Measurements from ENCODE around the gene LTO1.

LTO1 gene

DNA sequence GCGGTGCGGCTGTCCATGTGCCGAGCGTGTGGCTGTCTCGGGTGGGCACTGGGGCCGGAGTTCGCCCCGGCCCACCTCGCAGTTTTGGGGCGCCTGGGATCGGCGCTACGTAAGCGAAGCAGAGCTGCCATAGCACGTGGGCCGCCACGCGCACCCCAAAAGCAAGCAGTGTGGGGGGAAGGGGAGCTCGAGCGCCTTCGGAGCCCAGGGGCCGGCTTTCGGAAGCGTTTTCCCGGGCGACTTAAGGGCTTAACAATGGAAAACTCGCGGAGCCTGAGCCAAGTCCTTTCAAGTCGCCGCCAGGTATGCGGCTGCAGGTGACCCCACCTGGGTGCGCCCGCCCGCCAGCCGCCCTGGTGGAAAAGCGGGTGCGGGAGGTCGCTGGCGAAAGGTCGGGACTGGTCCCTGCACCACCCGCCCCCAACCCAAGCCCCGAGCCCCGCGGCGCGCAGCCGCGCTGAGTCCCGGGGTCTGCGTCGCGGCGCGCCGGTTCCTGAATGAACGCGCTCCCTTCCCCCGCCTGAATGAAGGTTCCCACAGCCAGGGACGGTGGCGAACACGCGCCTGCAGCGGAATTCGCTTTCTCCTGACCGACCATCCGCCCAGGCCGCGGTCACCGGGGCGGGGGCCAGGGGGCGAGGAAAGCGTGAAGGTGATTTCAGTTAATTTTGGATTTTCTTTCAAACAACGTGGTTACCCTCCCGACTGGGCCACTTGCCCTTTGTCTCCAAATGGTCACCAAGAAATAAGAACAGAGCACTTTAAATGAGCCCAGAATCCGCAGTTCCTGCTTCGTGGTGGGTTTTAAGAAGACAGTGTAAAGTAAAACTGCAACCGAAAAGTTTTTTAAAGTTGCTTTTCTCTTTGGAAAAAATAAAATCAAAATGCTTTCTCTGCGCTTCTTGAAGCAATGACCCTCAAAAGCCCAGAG, 36.9 kb downstream of the LTO1 start:
- no peaks in the 10 kb centered on the region for H3K27me3 ChIP-seq (ENCODE audit: insufficient read depth, low read length)
- peaks cover 35% of the 10 kb centered on the region for H3K79me2 ChIP-seq (ENCODE audit: control insufficient read depth, insufficient read depth, low read length, unreplicated experiment)
- peak overlapping the region; percentile 80 for H3K27ac ChIP-seq (ENCODE audit: low read depth, low read length)
- peak overlapping the region; percentile 98 for H3K4me3 ChIP-seq (ENCODE audit: low read depth, low read length)
- peaks cover 19% of the 10 kb centered on the region for H3K4me1 ChIP-seq (ENCODE audit: control insufficient read depth, insufficient read depth, low read length, unreplicated experiment)
- H3K36me3 ChIP-seq (ENCODE audit: insufficient read depth, low read length) = peaks cover 5% of the 10 kb centered on the region; the same call in 1 of the 2 replicates
- H2AFZ ChIP-seq (ENCODE audit: low read length, unreplicated experiment) = peak overlapping the region; percentile 72

DNA sequence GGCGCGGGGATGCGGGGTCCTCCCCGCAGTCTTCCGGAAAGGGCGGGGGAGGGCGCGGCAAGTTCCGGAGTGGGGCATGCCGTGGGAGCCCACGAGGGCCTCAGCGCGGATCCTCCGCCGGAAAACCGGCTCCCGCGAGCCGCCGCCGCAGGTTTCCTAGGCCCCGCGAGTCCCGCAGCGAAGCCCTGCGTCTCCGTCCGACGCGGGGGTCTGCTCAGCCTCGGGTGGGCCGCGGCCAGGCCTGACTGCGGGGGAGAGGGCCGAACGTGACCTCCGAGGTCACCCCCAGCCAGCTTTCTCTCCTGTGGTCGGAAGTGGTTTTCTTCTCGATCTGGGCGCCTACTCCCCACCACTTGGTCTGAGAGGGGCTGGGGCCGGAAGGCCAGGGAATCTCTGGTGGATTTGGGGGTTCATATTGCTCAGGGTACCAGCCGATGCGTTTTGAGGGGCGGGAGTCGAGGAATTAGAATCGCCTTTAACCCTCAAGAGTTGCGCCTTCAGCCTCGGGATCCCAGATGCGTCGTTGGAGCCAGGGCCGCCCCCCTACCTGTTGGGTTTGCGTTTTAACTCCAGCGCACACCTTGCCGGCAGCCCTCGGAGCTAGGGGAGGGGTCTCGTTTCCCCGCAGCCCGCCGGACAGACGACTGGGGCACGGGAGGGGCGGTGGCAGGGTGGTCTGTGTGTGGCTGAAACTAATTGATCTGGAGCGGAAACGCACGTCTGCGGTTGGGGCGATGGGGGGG, 37.8 kb downstream of the LTO1 start:
- Histone ChIP-seq H3K27me3 (ENCODE audit: insufficient read depth, low read length) (no peaks in the 10 kb centered on the region), H3K4me1 (ENCODE audit: control insufficient read depth, insufficient read depth, low read length, unreplicated experiment) (peaks cover 19% of the 10 kb centered on the region), H3K36me3 (ENCODE audit: insufficient read depth, low read length) (no peaks in the 10 kb centered on the region), H3K4me3 (ENCODE audit: low read depth, low read length) (peak overlapping the region; percentile 98), H3K27ac (ENCODE audit: low read depth, low read length) (0 out of 2 replicates have a peak overlapping the region, but pooled peaks have one; percentile 42), H3K79me2 (ENCODE audit: control insufficient read depth, insufficient read depth, low read length, unreplicated experiment) (peaks cover 27% of the 10 kb centered on the region), H2AFZ (ENCODE audit: low read length, unreplicated experiment) (peak overlapping the region; percentile 59)

GRCh38 chr11:69636512-69637197, 38.5 kb downstream of the LTO1 start:
- H3K4me1 ChIP-seq (ENCODE audit: control insufficient read depth, insufficient read depth, low read length, unreplicated experiment) = peaks cover 19% of the 10 kb centered on the region
- H3K27ac ChIP-seq (ENCODE audit: low read depth, low read length) = peak overlapping the region; percentile 42
- peak overlapping the region; percentile 84 for H2AFZ ChIP-seq (ENCODE audit: low read length, unreplicated experiment)
- H3K79me2 ChIP-seq (ENCODE audit: control insufficient read depth, insufficient read depth, low read length, unreplicated experiment) = peaks cover 21% of the 10 kb centered on the region
- H3K27me3 ChIP-seq (ENCODE audit: insufficient read depth, low read length) = no peaks in the 10 kb centered on the region
- peak overlapping the region; percentile 98 for H3K4me3 ChIP-seq (ENCODE audit: low read depth, low read length)
- H3K36me3 ChIP-seq (ENCODE audit: insufficient read depth, low read length) = no peaks in the 10 kb centered on the region

DNA sequence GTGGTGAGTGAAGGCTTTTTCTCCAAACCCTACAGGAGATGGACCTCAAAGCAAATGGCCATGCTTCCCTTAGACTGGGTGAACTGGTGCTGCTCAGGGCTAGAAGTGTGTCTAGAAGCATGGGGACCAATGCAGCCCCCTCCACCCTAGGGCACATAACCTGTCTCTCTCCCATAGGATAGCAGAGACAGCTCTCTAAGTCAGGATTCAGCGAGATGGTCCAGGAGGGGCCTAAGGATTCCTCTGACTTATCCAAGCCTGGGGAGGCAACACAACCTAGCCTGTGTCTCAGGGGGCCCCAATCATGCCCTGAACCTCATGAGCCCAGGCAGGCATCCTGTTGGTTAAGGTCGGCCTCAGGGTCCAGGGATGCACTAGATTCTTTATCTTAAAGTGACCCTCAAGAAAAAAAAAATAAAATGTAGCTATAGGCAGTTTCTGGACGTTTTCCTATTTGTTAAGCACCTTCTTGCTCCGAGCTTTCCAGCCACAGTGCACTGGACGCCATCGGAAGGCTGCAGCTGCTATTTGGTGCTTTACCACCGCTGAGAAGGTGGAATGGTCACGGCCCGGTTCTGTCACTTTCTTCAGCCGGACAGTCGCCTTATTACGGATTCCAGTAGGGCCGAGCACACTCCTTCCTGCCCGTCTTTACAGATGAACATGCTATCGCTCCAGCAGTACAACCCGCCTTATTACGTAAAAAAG, 39.2 kb downstream of the LTO1 start:
- peaks cover 19% of the 10 kb centered on the region for H3K4me1 ChIP-seq (ENCODE audit: control insufficient read depth, insufficient read depth, low read length, unreplicated experiment)
- peak overlapping the region; percentile 98 for H3K4me3 ChIP-seq (ENCODE audit: low read depth, low read length)
- H2AFZ ChIP-seq (ENCODE audit: low read length, unreplicated experiment) = peak overlapping the region; percentile 84
- no peak overlapping the region for H3K27ac ChIP-seq (ENCODE audit: low read depth, low read length)
- no peaks in the 10 kb centered on the region for H3K36me3 ChIP-seq (ENCODE audit: insufficient read depth, low read length)
- no peaks in the 10 kb centered on the region for H3K27me3 ChIP-seq (ENCODE audit: insufficient read depth, low read length)
- H3K79me2 ChIP-seq (ENCODE audit: control insufficient read depth, insufficient read depth, low read length, unreplicated experiment) = peaks cover 14% of the 10 kb centered on the region

DNA sequence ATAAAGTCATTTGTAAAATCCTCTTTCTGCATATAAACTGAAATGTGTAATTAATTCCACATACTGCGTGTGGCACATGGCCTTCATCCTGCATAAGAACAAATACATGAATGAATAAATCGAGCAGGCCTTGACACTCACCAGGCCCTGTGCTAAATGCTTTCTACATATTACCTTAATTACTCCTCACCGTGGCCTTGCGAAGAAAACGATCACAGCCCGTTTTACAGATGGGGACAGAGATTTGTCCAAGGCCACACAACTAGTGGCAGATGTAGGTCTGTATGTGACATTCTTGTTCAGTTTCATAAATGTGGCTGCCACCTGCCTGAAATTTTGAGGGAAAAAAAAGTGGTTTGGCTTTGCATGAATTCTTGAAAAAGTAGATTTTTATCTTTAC, 40.0 kb downstream of the LTO1 start:
- Histone ChIP-seq H2AFZ (ENCODE audit: low read length, unreplicated experiment) (no peak overlapping the region), H3K27me3 (ENCODE audit: insufficient read depth, low read length) (no peaks in the 10 kb centered on the region), H3K27ac (ENCODE audit: low read depth, low read length) (no peak overlapping the region), H3K4me3 (ENCODE audit: low read depth, low read length) (no peak overlapping the region), H3K36me3 (ENCODE audit: insufficient read depth, low read length) (no peaks in the 10 kb centered on the region), H3K79me2 (ENCODE audit: control insufficient read depth, insufficient read depth, low read length, unreplicated experiment) (peaks cover 7% of the 10 kb centered on the region), H3K4me1 (ENCODE audit: control insufficient read depth, insufficient read depth, low read length, unreplicated experiment) (peaks cover 19% of the 10 kb centered on the region)

DNA sequence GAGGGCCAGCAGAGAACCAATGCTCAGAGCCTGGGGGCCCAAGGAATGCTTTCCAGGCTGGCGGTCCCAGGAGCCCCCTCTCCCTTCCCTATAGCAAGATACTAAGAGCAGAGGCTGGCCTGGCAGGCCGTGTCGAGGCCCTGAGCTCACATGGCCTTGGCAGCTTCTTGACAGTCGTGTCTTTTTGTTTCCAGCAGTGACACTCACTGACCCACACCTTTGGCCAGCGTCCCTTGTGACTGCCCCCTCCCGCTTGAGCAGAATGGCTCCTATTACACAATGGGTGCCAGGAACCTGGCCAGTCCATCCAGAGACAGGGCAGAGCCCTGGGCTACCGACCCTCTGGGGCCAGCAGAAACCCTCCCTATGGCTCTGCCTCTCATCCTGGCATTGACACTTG, 40.6 kb downstream of the LTO1 start:
- peaks cover 1% of the 10 kb centered on the region for H3K79me2 ChIP-seq (ENCODE audit: control insufficient read depth, insufficient read depth, low read length, unreplicated experiment)
- H3K4me1 ChIP-seq (ENCODE audit: control insufficient read depth, insufficient read depth, low read length, unreplicated experiment) = peaks cover 19% of the 10 kb centered on the region
- H3K36me3 ChIP-seq (ENCODE audit: insufficient read depth, low read length) = no peaks in the 10 kb centered on the region
- H3K4me3 ChIP-seq (ENCODE audit: low read depth, low read length) = no peak overlapping the region
- H3K27me3 ChIP-seq (ENCODE audit: insufficient read depth, low read length) = no peaks in the 10 kb centered on the region
- no peak overlapping the region for H2AFZ ChIP-seq (ENCODE audit: low read length, unreplicated experiment)
- no peak overlapping the region for H3K27ac ChIP-seq (ENCODE audit: low read depth, low read length)

DNA sequence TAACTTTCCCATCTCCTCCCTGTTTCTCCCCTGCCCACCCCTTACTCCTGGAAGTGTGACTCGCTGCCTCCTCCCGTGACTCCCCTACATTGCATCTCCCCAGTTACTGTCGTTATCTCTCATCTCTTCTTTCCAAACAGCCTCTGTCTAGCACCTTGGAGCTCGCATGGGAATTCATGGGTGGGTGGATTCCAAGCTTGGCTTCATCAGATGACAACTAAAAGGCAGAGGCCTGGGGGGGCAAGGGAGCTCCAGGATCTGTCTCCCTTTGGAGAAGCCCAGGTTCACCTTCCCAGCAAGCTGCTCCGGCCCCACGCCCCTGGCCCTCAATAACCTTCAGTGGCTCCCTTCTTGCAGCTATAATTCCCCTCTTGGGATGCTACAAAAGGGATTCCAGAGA, 41.1 kb downstream of the LTO1 start:
- H2AFZ ChIP-seq (ENCODE audit: low read length, unreplicated experiment) = no peak overlapping the region
- no peaks in the 10 kb centered on the region for H3K79me2 ChIP-seq (ENCODE audit: control insufficient read depth, insufficient read depth, low read length, unreplicated experiment)
- H3K36me3 ChIP-seq (ENCODE audit: insufficient read depth, low read length) = no peaks in the 10 kb centered on the region
- H3K4me1 ChIP-seq (ENCODE audit: control insufficient read depth, insufficient read depth, low read length, unreplicated experiment) = peaks cover 19% of the 10 kb centered on the region
- no peak overlapping the region for H3K4me3 ChIP-seq (ENCODE audit: low read depth, low read length)
- H3K27me3 ChIP-seq (ENCODE audit: insufficient read depth, low read length) = no peaks in the 10 kb centered on the region
- H3K27ac ChIP-seq (ENCODE audit: low read depth, low read length) = no peak overlapping the region

DNA sequence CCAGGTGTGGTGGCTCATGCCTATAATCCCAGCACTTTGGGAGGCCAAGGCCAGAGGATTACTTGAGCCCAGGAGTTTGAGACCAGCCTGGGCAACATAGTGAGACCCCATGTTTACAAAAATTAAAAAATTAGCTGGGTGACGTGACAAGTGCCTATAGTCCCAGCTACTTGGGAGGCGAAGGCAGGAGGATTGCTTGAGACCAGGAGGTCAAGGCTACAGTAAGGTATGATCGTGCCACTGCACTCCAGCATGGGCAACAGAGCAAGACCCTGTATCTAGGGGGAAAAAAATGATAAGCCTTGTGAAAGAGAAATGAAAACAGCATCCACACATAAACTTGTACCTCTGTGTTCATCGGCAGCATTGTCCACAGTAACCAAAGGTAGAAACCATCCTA, 42.3 kb downstream of the LTO1 start:
- peaks cover 19% of the 10 kb centered on the region for H3K4me1 ChIP-seq (ENCODE audit: control insufficient read depth, insufficient read depth, low read length, unreplicated experiment)
- H3K27ac ChIP-seq (ENCODE audit: low read depth, low read length) = no peak overlapping the region
- no peak overlapping the region for H3K4me3 ChIP-seq (ENCODE audit: low read depth, low read length)
- no peaks in the 10 kb centered on the region for H3K79me2 ChIP-seq (ENCODE audit: control insufficient read depth, insufficient read depth, low read length, unreplicated experiment)
- no peaks in the 10 kb centered on the region for H3K36me3 ChIP-seq (ENCODE audit: insufficient read depth, low read length)
- no peaks in the 10 kb centered on the region for H3K27me3 ChIP-seq (ENCODE audit: insufficient read depth, low read length)
- no peak overlapping the region for H2AFZ ChIP-seq (ENCODE audit: low read length, unreplicated experiment)

DNA sequence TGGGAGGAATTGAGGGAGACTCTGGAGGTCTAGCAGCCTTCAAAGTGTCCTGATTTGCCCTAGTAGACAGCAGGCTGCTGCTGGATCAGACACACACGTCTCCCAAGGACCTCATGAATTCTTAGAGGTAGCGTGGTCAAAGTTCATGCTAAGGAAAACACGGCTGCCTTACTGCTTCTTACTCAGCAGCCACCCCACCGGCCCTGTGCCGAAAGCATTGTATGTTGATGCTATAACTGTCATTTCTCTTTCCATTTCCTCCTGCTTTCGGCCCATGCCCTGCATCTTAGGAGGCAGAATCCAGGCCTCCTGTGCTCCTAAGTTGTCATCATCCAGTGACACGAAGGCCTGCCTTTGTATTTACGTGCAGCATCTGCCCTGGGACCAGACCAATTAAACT, 44.7 kb downstream of the LTO1 start:
- Histone ChIP-seq H3K27me3 (ENCODE audit: insufficient read depth, low read length) (no peaks in the 10 kb centered on the region), H3K4me1 (ENCODE audit: control insufficient read depth, insufficient read depth, low read length, unreplicated experiment) (peaks cover under 1% of the 10 kb centered on the region), H3K36me3 (ENCODE audit: insufficient read depth, low read length) (no peaks in the 10 kb centered on the region), H3K27ac (ENCODE audit: low read depth, low read length) (no peak overlapping the region), H3K4me3 (ENCODE audit: low read depth, low read length) (no peak overlapping the region), H3K79me2 (ENCODE audit: control insufficient read depth, insufficient read depth, low read length, unreplicated experiment) (no peaks in the 10 kb centered on the region), H2AFZ (ENCODE audit: low read length, unreplicated experiment) (no peak overlapping the region)

DNA sequence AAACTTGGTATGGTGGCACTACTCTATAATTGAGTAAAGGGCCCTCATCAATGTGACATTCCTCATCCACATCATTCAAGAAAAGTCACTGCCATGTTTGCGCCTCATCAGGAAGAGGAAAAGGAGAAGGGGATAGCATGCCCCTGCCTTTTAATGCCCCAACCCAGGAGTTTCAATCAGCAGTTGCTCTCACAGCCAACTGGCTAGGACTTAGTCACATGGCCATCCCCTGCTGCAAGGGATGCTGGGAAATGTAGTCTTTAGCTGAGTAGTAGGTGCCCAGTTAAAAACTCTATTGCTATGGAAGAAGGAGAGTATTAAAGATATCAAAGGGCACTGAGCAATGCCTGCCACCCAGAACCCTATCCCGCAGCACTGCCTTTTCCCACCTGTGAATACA, 45.1 kb downstream of the LTO1 start:
- Histone ChIP-seq H3K27ac (ENCODE audit: low read depth, low read length) (no peak overlapping the region), H2AFZ (ENCODE audit: low read length, unreplicated experiment) (no peak overlapping the region), H3K27me3 (ENCODE audit: insufficient read depth, low read length) (no peaks in the 10 kb centered on the region)

More for the DNA sequence above, 45.1 kb downstream of the LTO1 start:
- Histone ChIP-seq H3K79me2 (ENCODE audit: control insufficient read depth, insufficient read depth, low read length, unreplicated experiment) (no peaks in the 10 kb centered on the region), H3K4me3 (ENCODE audit: low read depth, low read length) (no peak overlapping the region), H3K4me1 (ENCODE audit: control insufficient read depth, insufficient read depth, low read length, unreplicated experiment) (no peaks in the 10 kb centered on the region), H3K36me3 (ENCODE audit: insufficient read depth, low read length) (no peaks in the 10 kb centered on the region)
